GM11168 (cell line): ENCODE data around the gene MRPS15.
"Not testable (repeated sequence)": the region's sequence is repeated elsewhere in the genome, so short reads cannot be mapped to it uniquely, and the experiment has no call there.

Experiments used
- in situ Hi-C: fragments of 300-500 bp; cut with MboI; formaldehyde crosslinking; loops from one replicate; pipeline ENCODE4 v1.12.0; 2022; ENCODE audit warnings: low sequenced_read_pairs; ENCODE audit not compliant: unreplicated experiment

MRPS15 gene

GRCh38 chr1:36463803-36464604 is at the start of gene MRPS15:
Gene MRPS15 (minus strand): TSS chr1:36464384. CDS start chr1:36464275, 109 bp downstream.
- in situ Hi-C loops: no loop called here

GRCh38 chr1:36512842-36513241 is 48.7 kb upstream of the MRPS15 start:
- in situ Hi-C loops: no loop called here

GRCh38 chr1:36511804-36512798 is 47.9 kb upstream of the MRPS15 start:
- in situ Hi-C loops: no loop called here

- in situ Hi-C loops: not testable (repeated sequence)
Measured at GRCh38 chr1:36511220-36511619, 47.0 kb upstream of the MRPS15 start.

GRCh38 chr1:36510418-36510817 is 46.2 kb upstream of the MRPS15 start:
- in situ Hi-C loops: no loop called here

GRCh38 chr1:36508257-36508656 is 44.1 kb upstream of the MRPS15 start:
- in situ Hi-C loops: no loop called here

GRCh38 chr1:36506276-36506920 is 42.2 kb upstream of the MRPS15 start:
- in situ Hi-C loops: no loop called here

GRCh38 chr1:36503733-36504132 is 39.5 kb upstream of the MRPS15 start:
- in situ Hi-C loops: no loop called here

- in situ Hi-C loops: no loop called here
Measured at GRCh38 chr1:36503159-36503558, 39.0 kb upstream of the MRPS15 start.

- in situ Hi-C loops: no loop called here
Measured at GRCh38 chr1:36502616-36503015, 38.4 kb upstream of the MRPS15 start.

GRCh38 chr1:36501911-36502310 is 37.7 kb upstream of the MRPS15 start:
- in situ Hi-C loops: not testable (repeated sequence)

- in situ Hi-C loops: no loop called here
Measured at GRCh38 chr1:36497207-36497606, 33.0 kb upstream of the MRPS15 start.

GRCh38 chr1:36494971-36495370 is 30.8 kb upstream of the MRPS15 start:
- in situ Hi-C loops: no loop called here

- in situ Hi-C loops: no loop called here
Measured at GRCh38 chr1:36493524-36493923, 29.3 kb upstream of the MRPS15 start.

GRCh38 chr1:36492491-36492890 is 28.3 kb upstream of the MRPS15 start:
- in situ Hi-C loops: no loop called here

GRCh38 chr1:36489258-36490051 is 25.3 kb upstream of the MRPS15 start:
- in situ Hi-C loops: not testable (repeated sequence)

- in situ Hi-C loops: no loop called here
Measured at GRCh38 chr1:36487906-36488305, 23.7 kb upstream of the MRPS15 start.

- in situ Hi-C loops: not testable (repeated sequence)
Measured at GRCh38 chr1:36487336-36487725, 23.1 kb upstream of the MRPS15 start.

GRCh38 chr1:36486439-36487335 is 22.5 kb upstream of the MRPS15 start:
- in situ Hi-C loops: no loop called here
